Sigmoid colon (tissue), 7 donors: Measurements from ENCODE around the gene GPR158. TPM values are rescaled to one million over a fixed set of nuclear protein-coding genes. Genes with fewer than 3 reads are reported as not detected.
"Not testable (repeated sequence)": the region's sequence is repeated elsewhere in the genome, so short reads cannot be mapped to it uniquely, and the experiment has no call there.

Experiments
- DNase-seq: peaks from one replicate; pipeline ENCODE4 v3.0.0-alpha.2; 2019
- H3K27ac ChIP-seq, 4 donors: fragments of 200-600 bp; sonication (generic); one replicate each; pipeline ENCODE4 v1.5.1; 2016 to 2019; ENCODE audit warnings: mild to moderate bottlenecking in 1 of 4
- H3K27me3 ChIP-seq, 3 donors: fragments of 200-600 bp; sonication (generic); one replicate each; pipeline ENCODE4 v1.5.1; 2019; ENCODE audit warnings: mild to moderate bottlenecking in 1 of 3
- H3K36me3 ChIP-seq, 4 donors: fragments of 200-600 bp; sonication (generic); one replicate each; pipeline ENCODE4 v1.5.1; 2016 to 2019
- H3K4me1 ChIP-seq, 4 donors: fragments of 200-600 bp; sonication (generic); one replicate each; pipeline ENCODE4 v1.5.1; 2017 to 2019
- H3K4me3 ChIP-seq, 4 donors: fragments of 200-600 bp; sonication (generic); one replicate each; pipeline ENCODE4 v1.5.1; 2017 to 2019; ENCODE audit warnings: mild to moderate bottlenecking in 2 of 4, moderate library complexity in 1 of 4
- H3K9me3 ChIP-seq, 4 donors: fragments of 200-600 bp in 3 of 4; sonication (generic) in 3 of 4; one replicate each; pipeline versions ENCODE4 v1.5.1 to v1.6.1; 2013 to 2019
- EP300 ChIP-seq, 4 donors: sonication (generic); formaldehyde crosslinking; IDR thresholded peaks; one replicate each; pipeline ENCODE4 v1.6.1; 2017; ENCODE audit warnings: antibody characterized with exemption in 4 of 4
- POLR2A ChIP-seq, 2 donors: fragments of 450-650 bp; IDR thresholded peaks; one replicate each; pipeline ENCODE4 v1.6.1; 2016; ENCODE audit warnings: antibody characterized with exemption in 2 of 2, mild to moderate bottlenecking in 2 of 2, moderate library complexity in 2 of 2
- POLR2AphosphoS5 ChIP-seq, 4 donors: sonication (generic); formaldehyde crosslinking; IDR thresholded peaks; one replicate each; pipeline ENCODE4 v1.6.1; 2017; ENCODE audit warnings: antibody characterized with exemption in 4 of 4
- WGBS, 2 donors: extraction: QIAGEN DNeasy Blood & Tissue Kit; methylation state at CpG; one replicate each; pipeline ENCODE4 v1.1.7; 2013; 5-methylcytosine and 5-hydroxymethylcytosine counted together
- intact Hi-C: fragments of 100-400 bp; cut with DNase I; formaldehyde crosslinking; loops from one replicate; pipeline ENCODE4 v1.15.1; 2023
- polyA plus RNA-seq, 3 donors: library from polyadenylated mRNA; stranded (reverse); fragments of 200-250 nt; gene quantifications; one replicate each; pipeline ENCODE4 v1.2.3, GENCODE V29; 2013
- total RNA-seq, 4 donors: library from RNA; depleted of rRNA; stranded (reverse); fragments of >200 nt; gene quantifications; one replicate each; pipeline ENCODE4 v1.1.0, GENCODE V29; 2016
- TF ChIP-seq, protein P1 (sequence below), 4 experiments: fragments of 450-650 bp in 3 of 4; fragments of 200-600 bp in 1 of 4; IDR thresholded peaks; one replicate each; pipeline ENCODE4 v1.5.1; 2016 to 2019; ENCODE audit warnings: antibody characterized with exemption in 4 of 4, mild to moderate bottlenecking in 3 of 4, moderate library complexity in 2 of 4
- donor health status: healthy with polysubstance abuse.
- donor health status: Bipolar disorder and iron deficiency.
- donor health status: healthy.

The GPR158 gene
- total and polyA plus RNA-seq, 7 donors = 0.16 to 1.1 (median 0.54) TPM; not detected in 2

DNA sequence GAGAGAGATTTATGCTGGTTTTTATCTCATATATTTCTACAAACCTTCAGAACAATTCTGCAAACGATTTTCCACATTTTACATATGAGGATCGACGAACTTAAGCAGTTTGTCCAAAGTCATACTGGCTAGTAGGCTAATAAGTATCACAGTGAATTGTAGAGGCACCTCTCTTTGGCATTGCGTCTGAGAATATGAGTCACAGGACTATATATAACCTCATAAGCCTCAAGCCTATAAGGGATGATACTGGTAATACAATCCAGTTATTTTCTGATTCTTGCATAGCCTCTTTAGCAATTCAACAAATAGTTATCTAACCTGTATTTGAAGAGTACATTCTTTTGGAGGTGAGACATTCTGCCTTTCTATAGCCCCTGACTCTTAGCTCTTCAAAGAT, 129.8 kb downstream of the GPR158 start:
- intact Hi-C loops = no loop called here
- Histone ChIP-seq H3K4me3 (no peak overlapping the region), H3K27me3 (no peaks in the 10 kb centered on the region), H3K36me3 (no peaks in the 10 kb centered on the region), H3K9me3 (peaks cover 0 to 2% (median 0%) of the 10 kb centered on the region in 4 donors), H3K27ac (no peak overlapping the region), H3K4me1 (no peaks in the 10 kb centered on the region)
- TF ChIP-seq POLR2A (IDR thresholded peaks at IDR 0.05) = no peak
- TF ChIP-seq POLR2AphosphoS5 (IDR thresholded peaks at IDR 0.05) = no peak
- no peak for DNase-seq
- WGBS, 2 donors = 78 to 83% methylated on average over 4 of the region's 4 CpGs

- Histone ChIP-seq H3K4me3 (no peak overlapping the region), H3K27me3 (no peaks in the 10 kb centered on the region), H3K9me3 (peaks cover 0 to 3% (median 0%) of the 10 kb centered on the region in 4 donors), H3K4me1 (no peaks in the 10 kb centered on the region), H3K27ac (no peak overlapping the region), H3K36me3 (no peaks in the 10 kb centered on the region)
- TF ChIP-seq POLR2AphosphoS5 (IDR thresholded peaks at IDR 0.05) = no peak
- no peak for TF ChIP-seq POLR2A (IDR thresholded peaks at IDR 0.05)
- no peak for TF ChIP-seq EP300 (IDR thresholded peaks at IDR 0.05)
- TF ChIP-seq, protein P1, sequence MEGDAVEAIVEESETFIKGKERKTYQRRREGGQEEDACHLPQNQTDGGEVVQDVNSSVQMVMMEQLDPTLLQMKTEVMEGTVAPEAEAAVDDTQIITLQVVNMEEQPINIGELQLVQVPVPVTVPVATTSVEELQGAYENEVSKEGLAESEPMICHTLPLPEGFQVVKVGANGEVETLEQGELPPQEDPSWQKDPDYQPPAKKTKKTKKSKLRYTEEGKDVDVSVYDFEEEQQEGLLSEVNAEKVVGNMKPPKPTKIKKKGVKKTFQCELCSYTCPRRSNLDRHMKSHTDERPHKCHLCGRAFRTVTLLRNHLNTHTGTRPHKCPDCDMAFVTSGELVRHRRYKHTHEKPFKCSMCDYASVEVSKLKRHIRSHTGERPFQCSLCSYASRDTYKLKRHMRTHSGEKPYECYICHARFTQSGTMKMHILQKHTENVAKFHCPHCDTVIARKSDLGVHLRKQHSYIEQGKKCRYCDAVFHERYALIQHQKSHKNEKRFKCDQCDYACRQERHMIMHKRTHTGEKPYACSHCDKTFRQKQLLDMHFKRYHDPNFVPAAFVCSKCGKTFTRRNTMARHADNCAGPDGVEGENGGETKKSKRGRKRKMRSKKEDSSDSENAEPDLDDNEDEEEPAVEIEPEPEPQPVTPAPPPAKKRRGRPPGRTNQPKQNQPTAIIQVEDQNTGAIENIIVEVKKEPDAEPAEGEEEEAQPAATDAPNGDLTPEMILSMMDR (IDR thresholded peaks at IDR 0.05) = no peak
- no peak for DNase-seq
- WGBS, 2 donors = 77 to 84% methylated on average over 1 of the region's 1 CpG
- intact Hi-C loops = no loop called here
Observed at GRCh38 chr10:25306386-25306785, 131.6 kb downstream of the GPR158 start.

DNA sequence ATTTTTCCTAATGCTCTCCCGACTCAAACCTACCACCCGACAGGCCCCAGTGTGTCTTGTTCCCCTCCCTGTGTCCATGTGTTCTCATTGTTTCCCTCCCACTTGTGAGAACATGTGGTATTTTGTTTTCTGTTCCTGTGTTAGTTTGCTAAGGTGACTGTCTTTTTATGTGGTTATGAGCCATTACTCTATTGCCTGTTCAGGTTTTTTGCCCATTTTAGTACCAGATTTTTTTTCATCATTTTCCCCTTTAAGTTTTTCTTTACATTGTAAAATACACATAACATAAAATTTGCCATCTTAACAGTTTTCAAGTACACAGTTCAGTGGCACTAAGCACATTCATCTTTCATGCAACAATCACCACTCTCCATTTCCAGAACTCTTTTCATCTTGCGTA, 133.5 kb downstream of the GPR158 start:
- DNase-seq = no peak
- H3K4me3 ChIP-seq = no peak overlapping the region
- no peaks in the 10 kb centered on the region for H3K4me1 ChIP-seq
- H3K27me3 ChIP-seq = no peaks in the 10 kb centered on the region
- 65 to 93% methylated on average over 2 to 3 of the region's 3 CpGs for WGBS, 2 donors
- intact Hi-C loops = no loop called here
- TF ChIP-seq POLR2AphosphoS5 (IDR thresholded peaks at IDR 0.05) (no peak), POLR2A (IDR thresholded peaks at IDR 0.05) (no peak), EP300 (IDR thresholded peaks at IDR 0.05) (no peak)
- TF ChIP-seq, protein P1 (IDR thresholded peaks at IDR 0.05) = no peak
- H3K27ac ChIP-seq = no peak overlapping the region
- no peaks in the 10 kb centered on the region for H3K36me3 ChIP-seq
- H3K9me3 ChIP-seq = peaks cover 0 to 3% (median 0%) of the 10 kb centered on the region in 4 donors

- 60 to 69% methylated on average over 9 of the region's 9 CpGs for WGBS, 2 donors
Observed at GRCh38 chr10:25317596-25318211, 142.9 kb downstream of the GPR158 start.

GRCh38 chr10:25327273-25327672, 152.5 kb downstream of the GPR158 start:
- DNase-seq = no peak
- no peak overlapping the region for H3K27ac ChIP-seq
- intact Hi-C loops = no loop called here
- H3K4me1 ChIP-seq = no peaks in the 10 kb centered on the region
- TF ChIP-seq, protein P1 (IDR thresholded peaks at IDR 0.05) = no peak
- TF ChIP-seq EP300 (IDR thresholded peaks at IDR 0.05) (no peak), POLR2AphosphoS5 (IDR thresholded peaks at IDR 0.05) (no peak), POLR2A (IDR thresholded peaks at IDR 0.05) (no peak)
- 51 to 63% methylated on average over 3 of the region's 3 CpGs for WGBS, 2 donors
- no peaks in the 10 kb centered on the region for H3K36me3 ChIP-seq
- no peaks in the 10 kb centered on the region for H3K27me3 ChIP-seq
- no peak overlapping the region for H3K4me3 ChIP-seq
- H3K9me3 ChIP-seq = peaks cover 0 to 6% (median 1%) of the 10 kb centered on the region in 4 donors

More at GRCh38 chr10:25317596-25318211, 142.9 kb downstream of the GPR158 start:
- H3K27ac ChIP-seq, DNase-seq, H3K36me3 ChIP-seq, H3K4me1 ChIP-seq, intact Hi-C loops, H3K9me3 ChIP-seq, H3K4me3 ChIP-seq, H3K27me3 ChIP-seq: not testable (repeated sequence)

DNA sequence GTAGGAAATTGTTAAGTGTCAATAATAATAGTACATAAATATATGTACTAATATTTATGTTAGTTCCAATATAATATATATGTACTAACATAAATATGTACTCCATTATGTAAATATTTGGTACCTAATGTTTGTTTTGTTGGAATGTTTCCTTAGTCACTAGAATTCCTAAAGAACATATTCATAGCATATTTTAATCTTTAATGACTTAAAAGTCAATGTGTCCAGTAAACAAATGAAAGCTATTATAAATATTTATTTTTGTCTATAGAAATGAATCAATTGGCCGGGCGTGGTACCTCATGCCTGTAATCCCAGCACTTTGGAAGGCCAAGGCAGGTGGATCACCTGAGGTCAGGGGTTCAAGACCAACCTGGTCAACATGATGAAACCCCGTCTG, 153.6 kb downstream of the GPR158 start:
- no peak for DNase-seq
- no peak overlapping the region for H3K4me3 ChIP-seq
- 84 to 91% methylated on average over 3 of the region's 3 CpGs for whole genome bisulfite sequencing, 2 donors
- no peak for TF ChIP-seq EP300 (IDR thresholded peaks at IDR 0.05)
- TF ChIP-seq POLR2AphosphoS5 (IDR thresholded peaks at IDR 0.05) = no peak
- TF ChIP-seq, protein P1 (IDR thresholded peaks at IDR 0.05) = no peak
- no peak for TF ChIP-seq POLR2A (IDR thresholded peaks at IDR 0.05)
- intact Hi-C loops = no loop called here
- H3K27ac ChIP-seq = no peak overlapping the region
- H3K9me3 ChIP-seq = peaks cover 0 to 4% (median 1%) of the 10 kb centered on the region in 4 donors
- no peaks in the 10 kb centered on the region for H3K4me1 ChIP-seq
- no peaks in the 10 kb centered on the region for H3K27me3 ChIP-seq
- no peaks in the 10 kb centered on the region for H3K36me3 ChIP-seq

DNA sequence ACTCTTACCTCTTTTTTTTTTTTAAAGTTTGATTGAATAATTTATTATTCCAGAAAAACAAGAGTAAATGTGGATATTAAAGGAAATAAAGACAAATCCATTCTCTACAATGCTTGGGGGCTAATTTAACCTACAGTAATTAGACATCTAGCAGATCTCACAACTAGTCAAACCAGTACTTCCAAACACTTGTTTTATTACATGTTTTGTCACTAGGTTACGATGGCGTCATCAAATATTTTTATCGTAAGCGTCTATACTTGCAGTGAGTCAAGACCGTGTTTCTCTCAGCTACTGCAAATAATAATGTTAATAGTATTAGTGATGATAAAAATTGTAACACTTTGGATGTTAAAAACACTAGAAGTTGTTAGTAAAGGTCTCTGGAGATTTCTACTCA, 154.8 kb downstream of the GPR158 start:
- H3K27me3 ChIP-seq, intact Hi-C loops, H3K4me1 ChIP-seq, H3K36me3 ChIP-seq, H3K9me3 ChIP-seq, H3K27ac ChIP-seq, DNase-seq, H3K4me3 ChIP-seq: not testable (repeated sequence)
- 18 to 83% methylated on average over 5 of the region's 5 CpGs for WGBS, 2 donors
